Keratinocyte (primary cell): Measurements from ENCODE around the gene PDS5A.
"Not testable (repeated sequence)": the region's sequence is repeated elsewhere in the genome, so short reads cannot be mapped to it uniquely, and the experiment has no call there.

Source experiments
- EZH2 ChIP-seq: IDR thresholded peaks from one replicate; pipeline ENCODE4 v1.6.1; 2012; ENCODE audit warnings: inconsistent platforms, mild to moderate bottlenecking, low read length, moderate library complexity
- TF ChIP-seq, protein P1 (sequence below), 3 experiments: IDR thresholded peaks in 1 of 3; conservative IDR thresholded peaks in 1 of 3; optimal IDR thresholded peaks in 1 of 3; 2 replicates in 2 of 3; 3 replicates in 1 of 3; pipeline versions ENCODE3 to v1.5.1; 2011; ENCODE audit warnings: low read length in 3 of 3, mild to moderate bottlenecking in 3 of 3, moderate library complexity in 2 of 3, control low read depth in 1 of 3, inconsistent platforms in 1 of 3; ENCODE audit not compliant: insufficient read depth in 2 of 3; ENCODE audit errors: extremely low read depth in 1 of 3

DNA sequence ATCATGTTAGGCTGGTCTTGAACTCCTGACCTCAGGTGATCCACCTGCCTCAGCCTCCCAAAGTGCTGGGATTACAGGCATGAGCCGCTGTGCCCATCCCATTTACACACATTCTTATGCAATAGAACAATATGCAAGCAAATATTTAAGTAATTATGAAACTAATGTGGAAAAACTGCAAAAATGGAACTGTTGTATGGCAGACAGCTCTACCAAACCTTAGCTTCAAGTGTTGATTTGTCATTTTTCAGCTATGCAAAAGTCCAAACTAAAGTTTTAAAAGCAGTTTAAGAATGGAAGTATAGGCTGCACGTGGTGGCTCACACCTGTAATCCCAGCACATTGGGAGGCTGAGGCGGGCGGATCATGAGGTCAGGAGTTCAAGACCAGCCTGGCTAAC, 11.7 kb upstream of the PDS5A start:
- TF ChIP-seq, protein P1, sequence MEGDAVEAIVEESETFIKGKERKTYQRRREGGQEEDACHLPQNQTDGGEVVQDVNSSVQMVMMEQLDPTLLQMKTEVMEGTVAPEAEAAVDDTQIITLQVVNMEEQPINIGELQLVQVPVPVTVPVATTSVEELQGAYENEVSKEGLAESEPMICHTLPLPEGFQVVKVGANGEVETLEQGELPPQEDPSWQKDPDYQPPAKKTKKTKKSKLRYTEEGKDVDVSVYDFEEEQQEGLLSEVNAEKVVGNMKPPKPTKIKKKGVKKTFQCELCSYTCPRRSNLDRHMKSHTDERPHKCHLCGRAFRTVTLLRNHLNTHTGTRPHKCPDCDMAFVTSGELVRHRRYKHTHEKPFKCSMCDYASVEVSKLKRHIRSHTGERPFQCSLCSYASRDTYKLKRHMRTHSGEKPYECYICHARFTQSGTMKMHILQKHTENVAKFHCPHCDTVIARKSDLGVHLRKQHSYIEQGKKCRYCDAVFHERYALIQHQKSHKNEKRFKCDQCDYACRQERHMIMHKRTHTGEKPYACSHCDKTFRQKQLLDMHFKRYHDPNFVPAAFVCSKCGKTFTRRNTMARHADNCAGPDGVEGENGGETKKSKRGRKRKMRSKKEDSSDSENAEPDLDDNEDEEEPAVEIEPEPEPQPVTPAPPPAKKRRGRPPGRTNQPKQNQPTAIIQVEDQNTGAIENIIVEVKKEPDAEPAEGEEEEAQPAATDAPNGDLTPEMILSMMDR (optimal IDR thresholded peaks at IDR 0.05 in 1 of 3, IDR thresholded peaks at IDR 0.05 in 1 of 3, conservative IDR thresholded peaks at IDR 0.05 in 1 of 3; ENCODE audit: extremely low read depth in 1 of 3, insufficient read depth in 2 of 3, low read length in 3 of 3), result not testable (repeated sequence)
- TF ChIP-seq EZH2, result not testable (repeated sequence)
